Medulla oblongata (tissue), 1 donor: Measurements from ENCODE around the gene SERPINE1.
A peak's percentile ranks its signal among the peaks of the same experiment; 100 is the strongest.
"Not testable (repeated sequence)": the region's sequence is repeated elsewhere in the genome, so short reads cannot be mapped to it uniquely, and the experiment has no call there.

Source experiments
- DNase-seq: peaks from one replicate; pipeline ENCODE4 v3.0.0-alpha.2; 2015; ENCODE audit errors: extremely low spot score

Gene SERPINE1

GRCh38 chr7:101100858-101101847, 25.8 kb upstream of the SERPINE1 start:
- no peak for DNase-seq

DNA sequence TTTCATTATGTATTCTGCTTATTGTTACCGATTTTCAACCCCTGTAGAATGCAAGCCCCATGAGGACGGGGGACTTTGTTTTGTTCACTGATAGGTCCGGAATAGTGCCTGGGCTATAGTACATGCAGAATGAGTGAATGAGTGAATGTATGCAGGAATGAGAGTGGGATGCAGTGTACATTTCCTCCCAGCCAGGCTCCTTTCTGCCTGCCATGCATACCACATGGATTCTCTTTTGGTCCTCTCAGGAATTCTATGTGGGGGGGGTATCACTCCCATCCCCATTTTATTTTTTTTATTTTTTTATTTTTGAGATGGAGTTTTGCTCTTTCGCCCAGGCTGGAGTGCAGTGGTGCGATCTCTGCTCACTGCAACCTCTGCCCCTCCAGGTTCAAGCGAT, 24.9 kb upstream of the SERPINE1 start:
- DNase-seq, result no peak

DNA sequence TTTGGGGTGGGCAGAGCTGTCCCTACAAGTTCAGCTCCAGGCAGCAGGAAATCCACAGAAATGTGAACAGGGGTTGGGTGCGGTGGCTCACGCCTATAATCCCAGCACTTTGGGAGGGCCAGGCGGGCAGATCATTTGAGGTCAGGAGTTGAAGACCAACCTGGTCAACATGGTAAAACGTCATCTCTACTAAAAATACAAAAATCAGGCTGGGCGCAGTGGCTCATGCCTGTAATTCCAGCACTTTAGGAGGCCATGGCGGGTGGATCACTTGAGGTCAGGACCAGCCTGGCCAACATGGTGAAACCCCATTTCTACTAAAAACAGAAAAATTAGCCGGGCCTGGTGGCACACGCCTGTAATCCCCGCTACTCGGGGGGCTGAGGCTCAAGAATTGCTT, 23.2 kb upstream of the SERPINE1 start:
- DNase-seq, result not testable (repeated sequence)

DNA sequence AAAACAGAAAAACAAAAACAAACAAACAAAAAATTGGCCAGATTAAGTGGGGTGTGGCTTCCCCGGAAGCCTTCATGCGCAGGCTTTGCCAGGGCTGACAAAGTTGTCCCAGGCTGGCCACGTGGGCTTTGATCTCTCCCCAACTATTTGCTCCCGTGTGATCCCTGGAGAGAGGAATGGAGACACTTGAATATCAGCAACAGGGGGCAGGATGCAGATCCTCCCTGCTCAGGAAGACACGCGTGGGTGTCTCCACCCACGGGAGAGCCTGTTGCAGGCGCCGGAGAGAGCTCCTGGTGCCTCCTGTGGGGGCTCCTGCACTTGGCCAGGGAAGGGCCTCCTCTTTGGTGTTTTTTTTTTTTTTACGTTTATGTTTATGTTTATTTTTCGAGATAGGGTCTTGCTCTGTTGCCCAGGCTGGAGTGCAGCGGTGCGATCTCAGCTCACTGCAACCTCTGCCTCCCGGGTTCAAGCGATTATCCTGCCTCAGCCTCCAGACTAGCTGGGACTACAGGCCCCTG, 22.7 kb upstream of the SERPINE1 start:
- DNase-seq, result no peak

GRCh38 chr7:101104799-101105198, 22.1 kb upstream of the SERPINE1 start:
- DNase-seq, result no peak

GRCh38 chr7:101105248-101105647, 21.7 kb upstream of the SERPINE1 start:
- DNase-seq, result not testable (repeated sequence)

DNA sequence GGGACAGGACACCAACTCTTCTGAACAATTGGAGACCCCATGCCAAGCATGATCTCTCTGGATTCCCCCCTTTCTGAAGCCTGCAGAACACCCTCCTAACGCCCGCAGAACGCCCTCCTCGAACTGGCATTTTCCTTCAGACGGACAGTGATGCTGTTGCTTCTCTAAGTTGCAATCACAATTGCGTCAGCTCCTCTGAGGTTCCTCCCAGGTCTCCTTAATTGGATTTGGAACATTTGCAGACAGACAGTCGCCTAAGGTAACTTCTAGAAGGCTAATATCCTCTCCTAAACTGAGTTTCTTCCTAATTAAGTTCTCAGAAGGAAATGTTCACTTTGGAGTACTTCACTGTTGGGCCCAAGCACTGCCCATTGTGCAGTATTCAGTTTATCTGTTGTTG, 20.5 kb upstream of the SERPINE1 start:
- no peak for DNase-seq

GRCh38 chr7:101108330-101108857, 18.5 kb upstream of the SERPINE1 start:
- DNase-seq, result peak; percentile 18

- DNase-seq, result no peak
Measured at GRCh38 chr7:101108961-101109360, 17.9 kb upstream of the SERPINE1 start.

GRCh38 chr7:101109368-101109767, 17.5 kb upstream of the SERPINE1 start:
- DNase-seq, result no peak

- DNase-seq, result no peak
Measured at GRCh38 chr7:101111261-101111660, 15.6 kb upstream of the SERPINE1 start.

GRCh38 chr7:101112233-101112632, 14.7 kb upstream of the SERPINE1 start:
- no peak for DNase-seq

DNA sequence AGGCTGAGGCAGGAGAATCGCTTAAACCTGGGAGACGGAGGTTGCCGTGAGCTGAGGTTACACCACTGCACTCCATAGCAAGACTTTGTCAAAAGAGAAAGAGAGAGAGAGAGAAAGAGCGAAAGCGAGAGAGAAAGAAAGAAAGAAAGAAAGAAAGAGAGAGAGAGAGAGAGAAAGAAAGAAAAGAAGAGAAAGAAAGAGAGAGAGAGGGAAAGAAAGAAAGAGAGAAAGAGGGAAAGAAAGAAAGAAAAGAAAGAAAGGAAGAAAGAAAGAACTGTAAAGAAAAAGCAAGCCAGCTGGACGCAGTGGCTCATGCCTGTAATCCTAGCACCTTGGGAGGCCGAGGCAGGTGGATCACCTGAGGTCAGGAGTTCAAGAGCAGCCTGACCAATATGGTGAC, 13.8 kb upstream of the SERPINE1 start:
- not testable (repeated sequence) for DNase-seq

GRCh38 chr7:101113836-101114235, 13.1 kb upstream of the SERPINE1 start:
- no peak for DNase-seq

- no peak for DNase-seq
Measured at GRCh38 chr7:101114492-101114891, 12.4 kb upstream of the SERPINE1 start.

DNA sequence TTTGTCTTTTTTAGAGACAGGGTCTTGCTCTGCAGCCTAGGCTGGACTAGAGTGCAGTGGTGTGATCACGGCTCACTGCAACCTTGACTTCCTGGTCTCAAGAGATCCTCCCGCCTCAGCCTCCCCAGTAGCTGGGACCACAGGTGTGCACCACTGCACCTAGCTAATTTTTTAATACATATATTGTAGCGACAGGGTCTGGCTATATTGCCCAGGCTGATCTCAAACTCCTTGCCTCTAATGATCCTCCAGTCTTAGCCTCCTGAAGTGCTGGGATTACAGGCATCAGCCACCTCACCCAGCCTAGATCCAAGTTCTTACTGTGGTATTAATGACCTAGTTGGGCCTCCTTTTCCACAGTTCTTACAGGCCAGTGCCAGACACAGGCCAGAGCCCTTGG, 11.7 kb upstream of the SERPINE1 start:
- no peak for DNase-seq

GRCh38 chr7:101116898-101117297, 10.0 kb upstream of the SERPINE1 start:
- no peak for DNase-seq

DNA sequence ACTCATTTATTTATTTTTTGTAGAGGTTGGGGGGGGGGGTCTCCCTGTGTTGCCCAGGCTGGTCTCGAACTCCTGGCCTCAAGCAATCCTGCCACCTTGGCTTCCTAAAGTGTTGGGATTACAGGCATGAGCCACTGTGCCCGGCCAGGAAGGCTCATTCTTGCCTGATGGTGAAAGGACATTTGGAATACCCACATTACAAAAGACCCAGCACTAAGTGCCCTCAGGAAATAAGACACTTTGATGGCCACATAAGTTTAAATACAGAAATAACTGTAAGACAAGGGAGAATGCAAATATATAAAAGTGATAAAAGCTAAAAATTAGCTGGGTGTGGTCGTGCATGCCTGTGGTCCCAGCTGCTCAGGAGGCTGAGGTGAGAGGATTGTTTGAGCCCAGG, 8.0 kb upstream of the SERPINE1 start:
- DNase-seq, result no peak

GRCh38 chr7:101119876-101120275, 7.0 kb upstream of the SERPINE1 start:
- DNase-seq, result no peak

DNA sequence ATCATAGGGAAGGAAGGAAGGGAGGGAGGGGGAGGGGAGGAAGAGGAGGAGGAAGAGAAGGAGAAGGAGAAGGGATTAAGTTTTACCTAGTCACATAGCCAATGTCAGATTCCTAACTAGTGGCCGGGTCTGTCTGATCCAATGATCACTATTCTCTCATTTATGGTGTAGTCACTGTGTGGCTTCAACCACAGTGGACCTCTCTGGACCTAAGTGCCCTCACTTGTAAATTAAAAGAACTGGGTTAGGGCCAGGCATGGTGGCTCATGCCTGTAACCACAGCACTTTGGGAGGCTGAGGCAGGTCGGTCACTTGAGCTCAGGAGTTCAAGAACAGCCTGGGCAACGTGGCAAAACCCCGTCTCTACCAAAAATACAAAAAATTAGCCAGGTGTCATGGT, 6.6 kb upstream of the SERPINE1 start:
- no peak for DNase-seq

DNA sequence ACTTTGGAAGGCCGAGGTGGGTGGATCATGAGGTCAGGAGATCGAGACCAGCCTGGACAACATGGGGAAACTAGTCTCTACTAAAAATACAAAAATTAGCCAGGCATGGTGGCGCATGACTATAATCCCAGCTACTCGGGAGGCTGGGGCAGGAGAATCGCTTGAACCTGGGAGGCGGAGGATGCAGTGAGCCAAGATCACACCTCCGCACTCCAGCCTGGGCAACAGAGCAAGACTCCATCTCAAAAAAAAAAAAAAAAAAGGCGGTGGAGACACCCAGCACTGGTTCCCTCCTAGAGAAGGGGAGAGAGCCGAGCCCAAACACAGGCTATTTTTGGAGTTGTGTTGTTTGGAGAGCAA, 5.3 kb upstream of the SERPINE1 start:
- not testable (repeated sequence) for DNase-seq

DNA sequence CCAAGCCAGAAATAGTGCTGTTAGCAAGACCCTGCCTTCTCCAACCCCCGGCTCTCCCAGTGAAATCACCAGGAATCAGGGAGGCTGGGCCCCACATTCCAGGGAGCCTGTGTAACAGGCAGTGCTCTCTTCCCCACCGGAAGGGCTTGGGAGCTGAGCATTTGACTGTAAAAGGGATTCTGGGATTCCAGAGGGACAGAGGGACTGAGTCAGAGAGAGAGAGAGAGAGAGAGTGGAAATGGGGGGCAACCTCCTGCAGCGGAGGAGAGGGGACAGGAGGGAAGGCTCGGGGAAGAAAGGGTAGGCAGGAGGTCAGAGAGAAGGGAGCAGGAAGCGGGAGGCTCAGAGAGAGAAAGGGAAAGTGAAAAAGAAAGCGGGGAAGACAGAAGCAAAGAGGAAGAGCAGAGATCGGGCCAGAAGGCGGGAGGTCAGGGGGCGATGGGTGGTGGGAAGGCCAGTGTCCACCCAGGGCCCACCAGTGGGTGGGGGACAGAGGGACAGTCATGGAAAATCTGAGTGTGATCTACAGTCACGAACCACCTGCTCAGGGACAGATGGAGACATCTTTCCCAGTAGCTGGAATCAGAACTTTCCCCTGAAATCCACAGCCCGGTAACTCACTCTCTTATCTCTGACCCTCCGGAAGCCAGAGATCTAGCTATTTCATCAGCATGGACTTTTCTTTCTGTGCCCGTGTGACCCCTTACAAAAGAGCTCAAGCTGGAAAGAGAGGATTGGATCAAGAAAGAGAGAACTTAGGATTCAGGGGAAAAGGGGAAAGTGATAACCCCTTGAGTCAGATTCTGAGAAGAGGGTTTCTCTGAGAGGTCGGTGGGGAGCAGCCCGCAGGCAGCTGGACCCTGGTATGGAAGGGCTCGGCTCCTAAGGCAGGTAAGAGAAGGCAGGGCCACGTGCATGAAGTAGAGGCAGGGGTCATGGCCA, 4.6 kb upstream of the SERPINE1 start:
- DNase-seq, result no peak
